Coronary artery (tissue), 2 donors: ENCODE data around the gene HMBS.
A peak's percentile ranks its signal among the peaks of the same experiment; 100 is the strongest.
"Not testable (repeated sequence)": the region's sequence is repeated elsewhere in the genome, so short reads cannot be mapped to it uniquely, and the experiment has no call there.

Experiments
- DNase-seq: peaks from one replicate; pipeline ENCODE4 v3.0.0-alpha.2; 2017; ENCODE audit warnings: low spot score
- H3K27ac ChIP-seq, 2 donors: fragments of 200-600 bp; sonication (generic); one replicate each; pipeline ENCODE4 v1.5.1; 2016 to 2019
- H3K4me3 ChIP-seq: fragments of 200-600 bp; sonication (generic); 2 replicates; pipeline ENCODE4 v1.5.1; 2016; ENCODE audit warnings: mild to moderate bottlenecking, moderate library complexity
- CTCF ChIP-seq: fragments of 200-600 bp; sonication (generic); IDR thresholded peaks from one replicate; pipeline ENCODE4 v1.5.1; 2019; ENCODE audit warnings: antibody characterized with exemption

Gene HMBS

GRCh38 chr11:119056421-119056999 lies 28.2 kb upstream of the HMBS start:
- no peak for TF ChIP-seq CTCF
- peak; percentile 79 for DNase-seq
- H3K27ac ChIP-seq: peak overlapping the region; percentile 74 to 95
- peak overlapping the region; percentile 98 for H3K4me3 ChIP-seq

- Histone ChIP-seq H3K27ac (peak within 1 kb of the TSS; percentile 81 to 95), H3K4me3 (peak within 1 kb of the TSS; percentile 98)
- DNase-seq: peak; percentile 98
- no peak for TF ChIP-seq CTCF
Measured at GRCh38 chr11:119057000-119057769, 27.5 kb upstream of the HMBS start, which contains the start of gene HYOU1. TSS of gene HYOU1 (minus strand) at chr11:119057205. CDS start at chr11:119056160, 1,045 bp downstream.

- DNase-seq, H3K27ac ChIP-seq, H3K4me3 ChIP-seq: not testable (repeated sequence)
Measured at GRCh38 chr11:119059128-119059527, 25.6 kb upstream of the HMBS start.

- no peak for TF ChIP-seq CTCF
- DNase-seq: no peak
- H3K4me3 ChIP-seq: no peak overlapping the region
- no peak overlapping the region for H3K27ac ChIP-seq
Measured at GRCh38 chr11:119061256-119061655, 23.4 kb upstream of the HMBS start.

- TF ChIP-seq CTCF: no peak
- no peak for DNase-seq
- Histone ChIP-seq H3K4me3 (no peak overlapping the region), H3K27ac (peak overlapping the region in 1 of 2 donors; percentile 53)
Measured at GRCh38 chr11:119062779-119063178, 21.9 kb upstream of the HMBS start.

GRCh38 chr11:119065369-119065768 lies 19.3 kb upstream of the HMBS start:
- TF ChIP-seq CTCF: no peak
- Histone ChIP-seq H3K27ac (no peak overlapping the region), H3K4me3 (no peak overlapping the region)
- DNase-seq: no peak

GRCh38 chr11:119067371-119068222 lies 17.1 kb upstream of the HMBS start, which contains the start of gene VPS11:
TSS of gene VPS11 (plus strand) at chr11:119067818. CDS start at chr11:119067824, 6 bp downstream.
- TF ChIP-seq CTCF: no peak
- DNase-seq: peak; percentile 97
- Histone ChIP-seq H3K4me3 (peak within 1 kb of the TSS; percentile 78), H3K27ac (peak within 1 kb of the TSS; percentile 87 to 92)
